Hematopoietic multipotent progenitor cell (in vitro differentiated cells): Measurements from ENCODE around the gene BDH1. TPM values are rescaled to one million over a fixed set of nuclear protein-coding genes. Genes with fewer than 3 reads are reported as not detected.

Experiments
- DNase-seq, 3 donors: peaks; one replicate each; pipeline ENCODE4 v3.0.0-alpha.2; 2011 to 2015; ENCODE audit warnings: low read depth in 2 of 3, low spot score in 2 of 3
- small RNA-seq: library from RNA; depleted of rRNA; stranded (forward); fragments of <200 nt; gene quantifications from one replicate; pipeline ENCODE3, GENCODE V24; 2012
- total RNA-seq: library from RNA; depleted of rRNA; stranded (reverse); fragments of >200 nt; gene quantifications from one replicate; pipeline ENCODE4 v1.2.3, GENCODE V29; 2012

BDH1 gene
- total RNA-seq, 1 donor: 19.9 TPM

- no peak for DNase-seq
Measured at GRCh38 chr3:197464794-197465193, 91.0 kb downstream of the BDH1 start.

DNA sequence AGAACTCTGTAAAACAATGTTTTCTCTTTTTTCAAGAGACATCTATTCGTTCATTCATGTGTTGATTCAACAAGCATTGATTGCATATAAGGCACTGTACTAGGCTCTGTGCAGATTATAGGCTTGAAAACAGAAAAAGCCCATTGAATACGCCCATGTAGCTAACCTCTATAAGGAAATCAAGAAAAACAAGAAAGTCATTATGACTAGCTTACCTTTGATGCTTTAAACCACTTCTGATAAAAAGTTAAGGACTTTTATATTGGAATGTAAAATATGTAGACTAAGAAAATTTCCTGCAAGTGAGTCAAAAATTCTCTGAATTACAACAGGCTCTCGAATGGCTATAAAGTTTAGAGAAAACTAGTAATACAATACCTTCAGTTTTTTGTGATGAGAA is 92.5 kb downstream of the BDH1 start:
- DNase-seq: no peak

GRCh38 chr3:197462808-197463207 is 93.0 kb downstream of the BDH1 start:
- DNase-seq: no peak

GRCh38 chr3:197460639-197461038 is 95.1 kb downstream of the BDH1 start:
- DNase-seq: no peak

DNA sequence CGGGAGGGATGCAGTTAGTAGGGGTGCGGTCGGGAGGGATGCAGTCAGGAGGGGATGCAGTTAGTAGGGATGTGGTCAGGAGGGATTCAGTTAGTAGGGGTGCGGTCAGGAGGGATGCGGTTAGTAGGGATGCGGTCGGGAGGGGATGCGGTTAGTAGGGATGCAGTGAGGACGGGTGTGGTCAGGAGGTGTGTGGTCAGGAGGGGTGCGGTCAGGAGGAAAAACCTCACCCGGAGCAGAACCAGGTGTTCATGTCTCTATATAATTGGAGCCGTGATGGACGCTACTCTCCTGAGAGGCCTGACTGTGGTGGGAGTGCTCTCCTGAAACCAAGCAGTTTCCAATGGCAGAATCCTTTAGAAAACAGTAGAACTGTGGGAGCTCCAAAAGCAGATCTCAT is 95.8 kb downstream of the BDH1 start:
- DNase-seq: no peak

Small RNA genes lying within 50 kb of the gene (small RNA-seq; reads per million reads assigned to genes)
- not detected for gene AC132008.1

Other genes starting within 250 kb of the BDH1 start
- 32.9 TPM for gene RUBCN, start 180.9 kb upstream of the BDH1 start, total RNA-seq
- gene FYTTD1, start 193.9 kb upstream of the BDH1 start, total RNA-seq: 15.3 TPM
- gene LRCH3, start 235.3 kb upstream of the BDH1 start, total RNA-seq: 34.5 TPM